ENCODE results near the gene C6orf132. TPM values are rescaled to one million over a fixed set of nuclear protein-coding genes. Genes with fewer than 3 reads are reported as not detected.

The C6orf132 gene
- total RNA-seq, 1 experiment from 2014 or later = 0.15 TPM

DNA sequence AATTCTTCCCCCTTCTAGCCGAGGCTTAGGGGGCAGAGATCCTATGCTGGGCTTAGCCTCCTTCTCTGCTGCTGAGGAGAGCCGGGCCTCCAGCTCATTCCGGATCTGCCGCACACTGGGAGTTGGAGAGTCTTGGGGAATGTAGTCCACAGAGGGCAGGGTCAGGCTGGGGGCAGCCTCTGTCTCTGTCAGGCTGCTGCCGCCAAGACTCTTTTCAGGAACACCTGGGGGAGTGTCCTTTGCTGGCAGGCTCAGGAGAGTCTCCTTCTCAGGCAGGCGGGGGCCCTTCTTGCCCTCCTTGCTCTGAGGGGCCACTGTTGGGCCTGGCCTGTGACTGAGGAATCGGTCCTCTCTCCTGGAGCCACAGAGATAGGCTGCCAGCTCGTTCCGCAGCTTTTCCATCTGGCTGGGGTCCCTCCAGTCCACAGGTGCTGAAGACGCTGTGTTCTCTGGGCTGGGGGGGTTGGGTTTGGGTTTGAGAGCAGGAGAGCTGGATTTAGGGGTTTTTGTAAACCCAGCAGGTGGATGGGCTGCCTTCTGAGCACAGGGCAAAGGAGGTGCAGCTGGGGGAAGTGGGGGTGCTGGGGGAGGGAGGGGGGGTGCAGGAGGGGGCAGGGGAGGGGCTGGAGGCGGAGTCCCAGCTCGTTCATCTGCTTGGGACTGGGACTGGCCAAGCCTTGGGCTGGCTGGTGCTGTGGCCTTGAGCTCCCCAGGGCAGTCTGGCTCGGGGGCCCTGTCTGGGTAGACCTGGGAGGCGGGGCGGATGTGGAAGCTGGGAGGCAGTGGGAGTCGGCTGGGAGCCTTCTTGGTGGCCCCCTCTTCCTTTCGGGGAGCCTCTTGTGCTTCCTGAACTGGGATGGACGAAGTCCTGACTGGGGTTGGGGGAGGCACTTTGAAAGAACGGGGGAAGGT, 36.1 kb downstream of the C6orf132 start:
- no TSS peak for BruUV-seq (replicated peaks)
- CTCF ChIA-PET = no interaction called here
- DNase-seq (ENCODE audit: low spot score) = no peak
- Histone ChIP-seq H3K9me3 (ENCODE audit: low read depth, low read length, poor library complexity, severe bottlenecking) (no peaks in the 10 kb centered on the region), H3K36me3 (ENCODE audit: insufficient read depth, low read length, poor library complexity, severe bottlenecking) (no peaks in the 10 kb centered on the region), H3K27ac (ENCODE audit: low read depth, low read length, poor library complexity, severe bottlenecking) (no peak overlapping the region), H3K4me1 (ENCODE audit: insufficient read depth, low read length, poor library complexity, severe bottlenecking) (no peaks in the 10 kb centered on the region), H3K27me3 (replicated peaks; ENCODE audit: insufficient read depth, low read depth, low read length, poor library complexity) (no peaks in the 10 kb centered on the region), H3K4me3 (ENCODE audit: low read depth, low read length, poor library complexity, severe bottlenecking) (no peak overlapping the region)
- TF ChIP-seq, protein P1, sequence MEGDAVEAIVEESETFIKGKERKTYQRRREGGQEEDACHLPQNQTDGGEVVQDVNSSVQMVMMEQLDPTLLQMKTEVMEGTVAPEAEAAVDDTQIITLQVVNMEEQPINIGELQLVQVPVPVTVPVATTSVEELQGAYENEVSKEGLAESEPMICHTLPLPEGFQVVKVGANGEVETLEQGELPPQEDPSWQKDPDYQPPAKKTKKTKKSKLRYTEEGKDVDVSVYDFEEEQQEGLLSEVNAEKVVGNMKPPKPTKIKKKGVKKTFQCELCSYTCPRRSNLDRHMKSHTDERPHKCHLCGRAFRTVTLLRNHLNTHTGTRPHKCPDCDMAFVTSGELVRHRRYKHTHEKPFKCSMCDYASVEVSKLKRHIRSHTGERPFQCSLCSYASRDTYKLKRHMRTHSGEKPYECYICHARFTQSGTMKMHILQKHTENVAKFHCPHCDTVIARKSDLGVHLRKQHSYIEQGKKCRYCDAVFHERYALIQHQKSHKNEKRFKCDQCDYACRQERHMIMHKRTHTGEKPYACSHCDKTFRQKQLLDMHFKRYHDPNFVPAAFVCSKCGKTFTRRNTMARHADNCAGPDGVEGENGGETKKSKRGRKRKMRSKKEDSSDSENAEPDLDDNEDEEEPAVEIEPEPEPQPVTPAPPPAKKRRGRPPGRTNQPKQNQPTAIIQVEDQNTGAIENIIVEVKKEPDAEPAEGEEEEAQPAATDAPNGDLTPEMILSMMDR (conservative IDR thresholded peaks at IDR 0.05; ENCODE audit: low read depth, low read length) = no peak
- no peak for TF ChIP-seq EZH2 (IDR thresholded peaks at IDR 0.05; ENCODE audit: borderline replicate concordance, low read depth, low read length, poor library complexity, severe bottlenecking)
- intact Hi-C loops (cut with micrococcal nuclease; ENCODE audit: unreplicated experiment) = no loop called here
- POLR2A ChIA-PET (ENCODE audit: low non-redundant PET) = no interaction called here

DNA sequence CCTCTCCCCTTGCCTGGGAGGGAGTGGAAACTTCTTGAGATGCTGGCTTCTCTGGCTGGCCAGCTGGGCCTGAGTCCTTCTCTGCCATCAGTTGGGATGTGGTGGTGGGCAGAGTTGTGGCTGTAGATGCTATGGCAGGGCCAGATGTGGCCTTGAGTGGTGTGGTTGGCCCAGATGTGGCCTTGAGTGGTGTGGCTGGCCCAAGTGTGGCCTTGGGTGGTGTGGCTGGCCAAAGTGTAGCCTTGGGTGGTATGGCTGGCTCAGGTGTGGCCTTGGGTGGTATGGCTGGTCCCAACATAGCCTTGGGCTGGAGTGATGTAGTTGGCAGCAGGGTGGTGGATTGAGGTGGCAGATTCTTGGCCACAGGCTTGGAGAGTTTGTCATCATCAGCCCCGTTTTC, 36.7 kb downstream of the C6orf132 start:
- intact Hi-C loops (cut with micrococcal nuclease; ENCODE audit: unreplicated experiment) = no loop called here
- DNase-seq (ENCODE audit: low spot score) = no peak
- no peak for TF ChIP-seq EZH2 (IDR thresholded peaks at IDR 0.05; ENCODE audit: borderline replicate concordance, low read depth, low read length, poor library complexity, severe bottlenecking)
- TF ChIP-seq, protein P1 (conservative IDR thresholded peaks at IDR 0.05; ENCODE audit: low read depth, low read length) = no peak
- H3K4me1 ChIP-seq (ENCODE audit: insufficient read depth, low read length, poor library complexity, severe bottlenecking) = no peaks in the 10 kb centered on the region
- H3K9me3 ChIP-seq (ENCODE audit: low read depth, low read length, poor library complexity, severe bottlenecking) = no peaks in the 10 kb centered on the region
- POLR2A ChIA-PET (ENCODE audit: low non-redundant PET) = no interaction called here
- no peak overlapping the region for H3K27ac ChIP-seq (ENCODE audit: low read depth, low read length, poor library complexity, severe bottlenecking)
- no peaks in the 10 kb centered on the region for H3K27me3 ChIP-seq (replicated peaks; ENCODE audit: insufficient read depth, low read depth, low read length, poor library complexity)
- H3K4me3 ChIP-seq (ENCODE audit: low read depth, low read length, poor library complexity, severe bottlenecking) = no peak overlapping the region
- BruUV-seq (replicated peaks) = no TSS peak
- H3K36me3 ChIP-seq (ENCODE audit: insufficient read depth, low read length, poor library complexity, severe bottlenecking) = no peaks in the 10 kb centered on the region
- CTCF ChIA-PET = no interaction called here

DNA sequence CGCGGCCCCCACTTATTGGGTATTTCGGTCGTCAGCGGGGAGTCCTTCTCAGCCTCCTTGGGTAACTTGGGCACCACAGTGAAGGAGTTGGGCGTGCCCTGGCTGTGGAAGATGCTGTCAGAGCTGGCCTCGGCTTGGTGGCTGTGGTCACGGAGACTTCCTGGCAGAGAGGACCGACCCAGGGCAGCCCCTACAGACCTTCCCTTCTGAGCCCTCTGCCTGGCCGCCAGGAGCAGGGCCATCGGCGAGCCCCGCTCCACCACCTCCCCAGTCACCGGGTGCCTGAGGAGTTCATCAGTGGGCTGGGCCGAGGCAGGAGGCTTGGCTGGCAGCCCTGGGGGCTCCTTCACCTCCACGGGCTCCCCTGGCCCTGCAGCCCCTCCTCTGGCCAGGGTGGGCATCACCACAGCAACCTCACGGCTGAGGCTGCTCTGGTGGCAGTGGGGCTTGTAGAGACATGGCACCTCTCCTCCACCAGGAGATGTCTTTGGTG, 37.2 kb downstream of the C6orf132 start:
- no peak overlapping the region for H3K27ac ChIP-seq (ENCODE audit: low read depth, low read length, poor library complexity, severe bottlenecking)
- no peaks in the 10 kb centered on the region for H3K27me3 ChIP-seq (replicated peaks; ENCODE audit: insufficient read depth, low read depth, low read length, poor library complexity)
- no peak overlapping the region for H3K4me3 ChIP-seq (ENCODE audit: low read depth, low read length, poor library complexity, severe bottlenecking)
- TF ChIP-seq EZH2 (IDR thresholded peaks at IDR 0.05; ENCODE audit: borderline replicate concordance, low read depth, low read length, poor library complexity, severe bottlenecking) = no peak
- TF ChIP-seq, protein P1 (conservative IDR thresholded peaks at IDR 0.05; ENCODE audit: low read depth, low read length) = no peak
- DNase-seq (ENCODE audit: low spot score) = no peak
- H3K36me3 ChIP-seq (ENCODE audit: insufficient read depth, low read length, poor library complexity, severe bottlenecking) = no peaks in the 10 kb centered on the region
- ChIA-PET CTCF (interaction anchor here (0.6 kb wide), 1 partner anchor 184 kb away, joined by 5 read pairs; no protein-coding TSS in a partner anchor), POLR2A (ENCODE audit: low non-redundant PET) (no interaction called here)
- no TSS peak for BruUV-seq (replicated peaks)
- intact Hi-C loops (cut with micrococcal nuclease; ENCODE audit: unreplicated experiment) = no loop called here
- H3K4me1 ChIP-seq (ENCODE audit: insufficient read depth, low read length, poor library complexity, severe bottlenecking) = no peaks in the 10 kb centered on the region
- H3K9me3 ChIP-seq (ENCODE audit: low read depth, low read length, poor library complexity, severe bottlenecking) = no peaks in the 10 kb centered on the region
